ENCODE data around the gene FASN. TPM values are rescaled to one million over a fixed set of nuclear protein-coding genes. Genes with fewer than 3 reads are reported as not detected.

Gene FASN
- total RNA-seq, 4 donors from 2014 or later = 72.8 to 302 (median 143) TPM

- Histone ChIP-seq H3K9me3 (no peaks in the 10 kb centered on the region), H3K27ac (peak overlapping the region; percentile 93 to 98 (median 96)), H3K4me3 (peak overlapping the region; percentile 53 to 82 (median 64)), H3K36me3 (peaks cover 0 to 20% (median 0%) of the 10 kb centered on the region in 3 donors), H3K4me1 (peaks cover 22 to 56% (median 23%) of the 10 kb centered on the region in 3 donors), H3K27me3 (peaks cover 0 to 7% (median 0%) of the 10 kb centered on the region in 4 donors)
- intact Hi-C loops (cut with DNase I) = no loop called here
- 27 to 51% methylated on average over 11 to 19 of the region's 23 CpGs for WGBS, 2 donors
- DNase-seq = no peak
- TF ChIP-seq POLR2A (IDR thresholded peaks at IDR 0.05) (no peak), CTCF (IDR thresholded peaks at IDR 0.05) (no peak)
Observed at GRCh38 chr17:82036634-82037091, 61.4 kb downstream of the FASN start.

GRCh38 chr17:82035956-82036633 is 61.9 kb downstream of the FASN start:
- Histone ChIP-seq H3K27ac (peak overlapping the region in 3 of 4 donors; percentile 94 to 98 (median 98)), H3K27me3 (peaks cover 0 to 7% (median 0%) of the 10 kb centered on the region in 4 donors), H3K9me3 (no peaks in the 10 kb centered on the region), H3K4me1 (peaks cover 22 to 58% (median 24%) of the 10 kb centered on the region in 3 donors), H3K4me3 (peak overlapping the region; percentile 53 to 82 (median 64)), H3K36me3 (peaks cover 0 to 20% (median 0%) of the 10 kb centered on the region in 3 donors)
- intact Hi-C loops (cut with DNase I) = no loop called here
- DNase-seq = no peak
- 76 to 90% methylated on average over 6 to 8 of the region's 20 CpGs for WGBS, 2 donors
- TF ChIP-seq POLR2A (IDR thresholded peaks at IDR 0.05) (no peak), CTCF (IDR thresholded peaks at IDR 0.05) (no peak)

GRCh38 chr17:82035488-82035887 is 62.5 kb downstream of the FASN start:
- no peak for DNase-seq
- intact Hi-C loops (cut with DNase I) = no loop called here
- Histone ChIP-seq H3K9me3 (no peaks in the 10 kb centered on the region), H3K4me3 (no peak overlapping the region), H3K27me3 (peaks cover 0 to 7% (median 0%) of the 10 kb centered on the region in 4 donors), H3K27ac (no peak overlapping the region), H3K4me1 (peaks cover 22 to 64% (median 29%) of the 10 kb centered on the region in 3 donors), H3K36me3 (peaks cover 0 to 20% (median 0%) of the 10 kb centered on the region in 3 donors)
- WGBS, 2 donors = 79 to 89% methylated on average over 4 to 8 of the region's 8 CpGs
- TF ChIP-seq CTCF (IDR thresholded peaks at IDR 0.05) (no peak), POLR2A (IDR thresholded peaks at IDR 0.05) (no peak)

- 77 to 88% methylated on average over 15 of the region's 23 CpGs for WGBS, 2 donors
- H3K27ac ChIP-seq = no peak overlapping the region
- H3K4me1 ChIP-seq = peaks cover 31 to 74% (median 38%) of the 10 kb centered on the region in 3 donors
- no peak for TF ChIP-seq CTCF (IDR thresholded peaks at IDR 0.05)
- TF ChIP-seq POLR2A (IDR thresholded peaks at IDR 0.05) = no peak
- no peak overlapping the region for H3K4me3 ChIP-seq
- DNase-seq = no peak
- H3K9me3 ChIP-seq = no peaks in the 10 kb centered on the region
- intact Hi-C loops (cut with DNase I) = no loop called here
- H3K36me3 ChIP-seq = peaks cover 0 to 20% (median 0%) of the 10 kb centered on the region in 3 donors
- peaks cover 0 to 7% (median 0%) of the 10 kb centered on the region in 4 donors for H3K27me3 ChIP-seq
Observed at GRCh38 chr17:82034371-82035011, 63.5 kb downstream of the FASN start.
